CD4-positive, alpha-beta T cell (primary cell): ENCODE results near the gene CCL15. TPM values are rescaled to one million over a fixed set of nuclear protein-coding genes. Genes with fewer than 3 reads are reported as not detected.

ENCODE experiments used
- ATAC-seq: fragments of 200-7000 bp; cut with Tn5 transposase; one replicate; pipeline ENCODE4 v1.10.0; 2022; ENCODE audit warnings: mild to moderate bottlenecking; ENCODE audit not compliant: poor library complexity
- CTCF ChIA-PET: fragments of 350-600 bp; sonication (Branson Sonifier 250); formaldehyde crosslinking; loops from one replicate; lab custom pipeline; 2021; ENCODE audit warnings: antibody characterized with exemption, inconsistent platforms; lab: Charles Lee
- POLR2A ChIA-PET: fragments of 350-600 bp; sonication (Branson Sonifier 250); formaldehyde crosslinking; loops from one replicate; lab custom pipeline; 2021; ENCODE audit warnings: antibody characterized with exemption, inconsistent platforms; lab: Charles Lee
- DNase-seq, 14 experiments: peaks; one replicate each; pipeline ENCODE4 v3.0.0-alpha.2; 2013 to 2020; ENCODE audit warnings: mixed read lengths in 2 of 14
- H3K27ac ChIP-seq, 2 donors: one replicate each; pipeline versions ENCODE4 v1.5.1 to v1.7.0; 2013; ENCODE audit warnings: low read length in 2 of 2, low read depth in 1 of 2, mild to moderate bottlenecking in 1 of 2
- H3K27me3 ChIP-seq, 2 experiments: 1 replicate in 1 of 2; 2 replicates in 1 of 2; pipeline versions ENCODE4 v1.6.1 to v1.7.0; 2013; ENCODE audit warnings: low read length in 2 of 2, control low read depth in 1 of 2, mild to moderate bottlenecking in 1 of 2, moderate library complexity in 1 of 2; ENCODE audit not compliant: insufficient read depth in 2 of 2, control insufficient read depth in 1 of 2
- H3K36me3 ChIP-seq: one replicate; pipeline ENCODE4 v1.6.1; 2013; ENCODE audit warnings: low read length, control low read depth; ENCODE audit not compliant: insufficient read depth
- H3K4me1 ChIP-seq: one replicate; pipeline ENCODE4 v1.6.1; 2013; ENCODE audit warnings: low read length, control low read depth; ENCODE audit not compliant: insufficient read depth
- H3K4me3 ChIP-seq: one replicate; pipeline ENCODE4 v1.5.1; 2013; ENCODE audit warnings: mild to moderate bottlenecking, low read length, moderate library complexity
- H3K9me3 ChIP-seq, 2 experiments: 1 replicate in 1 of 2; 2 replicates in 1 of 2; pipeline versions ENCODE4 v1.6.1 to v1.7.0; 2013; ENCODE audit warnings: low read length in 2 of 2, mild to moderate bottlenecking in 2 of 2, control low read depth in 1 of 2, moderate library complexity in 1 of 2; ENCODE audit not compliant: control insufficient read depth in 1 of 2, insufficient read depth in 1 of 2
- H3K27ac Mint-ChIP-seq: one replicate; pipeline ENCODE4 v1.8.0; 2020; ENCODE audit warnings: mixed read lengths
- H3K27me3 Mint-ChIP-seq: one replicate; pipeline ENCODE4 v1.8.0; 2021; ENCODE audit warnings: mixed read lengths
- H3K36me3 Mint-ChIP-seq: one replicate; pipeline ENCODE4 v1.8.0; 2021; ENCODE audit warnings: low read depth, mixed read lengths
- H3K4me1 Mint-ChIP-seq: one replicate; pipeline ENCODE4 v1.8.0; 2021; ENCODE audit warnings: low read depth, mixed read lengths
- H3K4me3 Mint-ChIP-seq: one replicate; pipeline ENCODE4 v1.8.0; 2020; ENCODE audit warnings: mild to moderate bottlenecking, mixed read lengths
- H3K9me3 Mint-ChIP-seq: one replicate; pipeline ENCODE4 v1.8.0; 2020; ENCODE audit warnings: mixed read lengths
- intact Hi-C, 2 experiments: fragments of 100-400 bp; cut with DNase I in 1 of 2; cut with micrococcal nuclease in 1 of 2; formaldehyde crosslinking; loops; one replicate each; pipeline versions ENCODE4 v1.15.1 to v1.9.0; 2023 to 2025; cut with DNase I, micrococcal nuclease
- total RNA-seq, 174 experiments: library from RNA in 2 of 174; stranded (reverse) in 2 of 174; gene quantifications; one replicate each; pipeline ENCODE4 v1.2.3 and lab custom pipeline; 2021 to 2026
- TF ChIP-seq, protein P1 (sequence below): fragments of 200-600 bp; IDR thresholded peaks from one replicate; pipeline ENCODE4 v1.8.0; 2022; ENCODE audit warnings: antibody characterized with exemption, mild to moderate bottlenecking

Gene CCL15
- total RNA-seq, 2 experiments from 2014 or later: not detected

DNA sequence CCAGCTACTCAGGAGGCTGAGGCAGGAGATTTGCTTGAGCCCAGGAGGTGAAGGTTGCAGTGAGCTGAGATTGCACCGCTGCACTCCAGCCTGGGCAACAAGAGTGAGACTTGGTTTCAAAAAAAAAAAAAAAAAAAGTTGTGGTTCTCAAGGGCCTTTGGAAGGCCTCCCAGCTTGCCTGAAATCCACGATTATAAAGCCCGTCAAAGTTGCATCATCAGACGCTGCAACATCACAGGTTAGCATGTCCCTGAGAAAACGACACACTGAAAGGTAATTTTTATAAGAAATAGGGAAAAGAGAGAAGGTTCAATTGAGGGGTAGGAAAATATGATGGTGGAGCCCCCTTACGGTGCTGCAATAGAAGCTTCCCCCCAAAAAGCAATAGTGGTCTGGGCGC lies 53.3 kb downstream of the CCL15 start:
- no peak for ATAC-seq
- intact Hi-C loops: loop anchor here in 1 of 2 experiments (10.0 kb wide), 1 partner anchor 537 kb away; the partner anchor contains the start of gene ZNHIT3
- H3K27me3 ChIP-seq: no peaks in the 10 kb centered on the region
- H3K36me3 ChIP-seq: no peaks in the 10 kb centered on the region
- Mint-ChIP-seq H3K4me3 (no peak overlapping the region), H3K9me3 (no peaks in the 10 kb centered on the region), H3K27me3 (no peaks in the 10 kb centered on the region), H3K4me1 (no peaks in the 10 kb centered on the region), H3K36me3 (no peaks in the 10 kb centered on the region), H3K27ac (no peak overlapping the region)
- DNase-seq: no peak
- no peak overlapping the region for H3K27ac ChIP-seq
- no peak overlapping the region for H3K4me3 ChIP-seq
- ChIA-PET POLR2A (no interaction called here), CTCF (interaction anchor here (1.1 kb wide), 1 partner anchor 11 kb away, joined by 3 read pairs; no protein-coding TSS in a partner anchor)
- peaks cover 6% of the 10 kb centered on the region for H3K4me1 ChIP-seq
- TF ChIP-seq, protein P1, sequence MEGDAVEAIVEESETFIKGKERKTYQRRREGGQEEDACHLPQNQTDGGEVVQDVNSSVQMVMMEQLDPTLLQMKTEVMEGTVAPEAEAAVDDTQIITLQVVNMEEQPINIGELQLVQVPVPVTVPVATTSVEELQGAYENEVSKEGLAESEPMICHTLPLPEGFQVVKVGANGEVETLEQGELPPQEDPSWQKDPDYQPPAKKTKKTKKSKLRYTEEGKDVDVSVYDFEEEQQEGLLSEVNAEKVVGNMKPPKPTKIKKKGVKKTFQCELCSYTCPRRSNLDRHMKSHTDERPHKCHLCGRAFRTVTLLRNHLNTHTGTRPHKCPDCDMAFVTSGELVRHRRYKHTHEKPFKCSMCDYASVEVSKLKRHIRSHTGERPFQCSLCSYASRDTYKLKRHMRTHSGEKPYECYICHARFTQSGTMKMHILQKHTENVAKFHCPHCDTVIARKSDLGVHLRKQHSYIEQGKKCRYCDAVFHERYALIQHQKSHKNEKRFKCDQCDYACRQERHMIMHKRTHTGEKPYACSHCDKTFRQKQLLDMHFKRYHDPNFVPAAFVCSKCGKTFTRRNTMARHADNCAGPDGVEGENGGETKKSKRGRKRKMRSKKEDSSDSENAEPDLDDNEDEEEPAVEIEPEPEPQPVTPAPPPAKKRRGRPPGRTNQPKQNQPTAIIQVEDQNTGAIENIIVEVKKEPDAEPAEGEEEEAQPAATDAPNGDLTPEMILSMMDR: no peak
- H3K9me3 ChIP-seq: no peaks in the 10 kb centered on the region

Other genes with a start within 250 kb of the CCL15 start
- gene GAS2L2, start 248.3 kb downstream of the CCL15 start, total RNA-seq: under 1 TPM; 0.19 to 0.22 TPM
- not detected for gene C17orf50, start 240.7 kb downstream of the CCL15 start, total RNA-seq
- gene MMP28, start 205.9 kb downstream of the CCL15 start, total RNA-seq: 1 to 10 TPM; 6.7 to 9.9 TPM
- 100 to 1,000 TPM; 114 to 119 TPM for gene TAF15, start 192.1 kb downstream of the CCL15 start, total RNA-seq
- under 1 TPM; 0.47 to 0.61 TPM for gene HEATR9, start 132.7 kb downstream of the CCL15 start, total RNA-seq
- gene CCL5, start 121.2 kb downstream of the CCL15 start, total RNA-seq: 10 to 100 TPM; 35.6 to 40.1 TPM
- gene RDM1, start 70.8 kb downstream of the CCL15 start, total RNA-seq: not detected
- not detected for gene LYZL6, start 57.8 kb downstream of the CCL15 start, total RNA-seq
- not detected for gene CCL16, start 20.1 kb downstream of the CCL15 start, total RNA-seq
- not detected for gene CCL14, start 14.8 kb downstream of the CCL15 start, total RNA-seq
- not detected for gene CCL23, start 16.4 kb upstream of the CCL15 start, total RNA-seq
- not detected for gene CCL18, start 62.7 kb upstream of the CCL15 start, total RNA-seq
- 1 to 10 TPM in 1 of 2 experiments, under 1 TPM in 1; 0.78 to 1.0 TPM for gene CCL3, start 88.6 kb upstream of the CCL15 start, total RNA-seq
- 1 to 10 TPM; 1.5 to 2.1 TPM for gene CCL4, start 102.3 kb upstream of the CCL15 start, total RNA-seq
- 1 to 10 TPM; 1.5 to 1.6 TPM for gene TBC1D3B, start 175.1 kb upstream of the CCL15 start, total RNA-seq
- gene CCL3L1, start 195.2 kb upstream of the CCL15 start, total RNA-seq: under 1 TPM in 1 of 2 experiments, not detected in 1; 0.17 TPM
- gene CCL4L2, start 209.5 kb upstream of the CCL15 start, total RNA-seq: under 1 TPM in 1 of 2 experiments, not detected in 1; 0.25 TPM